ENCODE data around the gene LIMS2. TPM values are rescaled to one million over a fixed set of nuclear protein-coding genes. Genes with fewer than 3 reads are reported as not detected.
A peak's percentile ranks its signal among the peaks of the same experiment; 100 is the strongest.

LIMS2 gene
- total and polyA plus RNA-seq, 2 experiments from 2014 or later: 1.6 to 3.5 TPM

DNA sequence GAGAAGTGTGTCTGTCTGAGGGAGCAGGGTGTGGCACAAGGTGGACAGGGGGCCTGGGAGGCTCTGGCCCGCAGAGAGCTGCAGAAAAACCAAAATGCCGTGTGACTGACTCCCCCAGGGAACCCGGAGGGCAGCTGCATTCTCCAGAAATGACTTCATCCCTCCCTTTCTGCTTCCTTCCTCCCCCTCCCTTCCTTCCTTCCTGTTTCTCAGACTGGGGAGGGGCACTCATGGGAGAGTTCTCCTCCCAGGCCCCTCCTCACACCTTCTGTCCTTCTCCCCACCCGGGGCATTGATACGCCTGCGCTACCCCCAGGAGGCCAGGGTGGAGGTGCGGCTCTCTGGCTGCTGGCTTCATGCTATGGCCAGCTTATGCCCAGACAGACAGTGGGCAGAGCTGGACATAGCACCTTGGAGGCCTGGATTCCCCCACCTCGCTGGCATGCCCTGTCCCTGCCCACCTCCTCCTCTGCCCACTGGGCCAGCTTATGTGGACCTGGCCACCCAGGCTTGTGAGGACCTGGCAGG is 37.5 kb downstream of the LIMS2 start:
- Mint-ChIP-seq H3K4me3 (peak overlapping the region; percentile 54; the same call in 2 of the 3 replicates), H3K27me3 (ENCODE audit: insufficient read depth, low read depth, poor library complexity) (peaks cover 3% of the 10 kb centered on the region), H3K4me1 (peaks cover 7% of the 10 kb centered on the region; the same call in 1 of the 3 replicates), H3K36me3 (ENCODE audit: low read depth) (no peaks in the 10 kb centered on the region), H3K9me3 (no peaks in the 10 kb centered on the region), H3K27ac (no peak overlapping the region)
- H3K27ac ChIP-seq (ENCODE audit: low read depth): peak overlapping the region; percentile 55; the same call in 1 of the 2 replicates
- H3K79me2 ChIP-seq (replicated peaks; ENCODE audit: insufficient read depth): no peaks in the 10 kb centered on the region
- peak overlapping the region; percentile 55; the same call in 1 of the 2 replicates for H3K4me2 ChIP-seq
- no peaks in the 10 kb centered on the region for H3K36me3 ChIP-seq (ENCODE audit: insufficient read depth)
- H2AFZ ChIP-seq: peak overlapping the region; percentile 89; the same call in 1 of the 2 replicates
- H3F3A ChIP-seq (replicated peaks; ENCODE audit: low read depth): no peaks in the 10 kb centered on the region
- DNase-seq (ENCODE audit: low spot score) (peak; percentile 82), ATAC-seq (peak; percentile 34)
- TF ChIP-seq EZH2 (IDR thresholded peaks at IDR 0.05; ENCODE audit: low read depth, unreplicated experiment) (no peak), EZH2phosphoT487 (IDR thresholded peaks at IDR 0.05; ENCODE audit: unreplicated experiment) (no peak), CREB1 (CRISPR knock-in tag; IDR thresholded peaks at IDR 0.05; ENCODE audit: low read depth) (no peak)
- TF ChIP-seq, protein P1, sequence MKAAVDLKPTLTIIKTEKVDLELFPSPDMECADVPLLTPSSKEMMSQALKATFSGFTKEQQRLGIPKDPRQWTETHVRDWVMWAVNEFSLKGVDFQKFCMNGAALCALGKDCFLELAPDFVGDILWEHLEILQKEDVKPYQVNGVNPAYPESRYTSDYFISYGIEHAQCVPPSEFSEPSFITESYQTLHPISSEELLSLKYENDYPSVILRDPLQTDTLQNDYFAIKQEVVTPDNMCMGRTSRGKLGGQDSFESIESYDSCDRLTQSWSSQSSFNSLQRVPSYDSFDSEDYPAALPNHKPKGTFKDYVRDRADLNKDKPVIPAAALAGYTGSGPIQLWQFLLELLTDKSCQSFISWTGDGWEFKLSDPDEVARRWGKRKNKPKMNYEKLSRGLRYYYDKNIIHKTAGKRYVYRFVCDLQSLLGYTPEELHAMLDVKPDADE (IDR thresholded peaks at IDR 0.05): no peak
- TF ChIP-seq, protein P2, sequence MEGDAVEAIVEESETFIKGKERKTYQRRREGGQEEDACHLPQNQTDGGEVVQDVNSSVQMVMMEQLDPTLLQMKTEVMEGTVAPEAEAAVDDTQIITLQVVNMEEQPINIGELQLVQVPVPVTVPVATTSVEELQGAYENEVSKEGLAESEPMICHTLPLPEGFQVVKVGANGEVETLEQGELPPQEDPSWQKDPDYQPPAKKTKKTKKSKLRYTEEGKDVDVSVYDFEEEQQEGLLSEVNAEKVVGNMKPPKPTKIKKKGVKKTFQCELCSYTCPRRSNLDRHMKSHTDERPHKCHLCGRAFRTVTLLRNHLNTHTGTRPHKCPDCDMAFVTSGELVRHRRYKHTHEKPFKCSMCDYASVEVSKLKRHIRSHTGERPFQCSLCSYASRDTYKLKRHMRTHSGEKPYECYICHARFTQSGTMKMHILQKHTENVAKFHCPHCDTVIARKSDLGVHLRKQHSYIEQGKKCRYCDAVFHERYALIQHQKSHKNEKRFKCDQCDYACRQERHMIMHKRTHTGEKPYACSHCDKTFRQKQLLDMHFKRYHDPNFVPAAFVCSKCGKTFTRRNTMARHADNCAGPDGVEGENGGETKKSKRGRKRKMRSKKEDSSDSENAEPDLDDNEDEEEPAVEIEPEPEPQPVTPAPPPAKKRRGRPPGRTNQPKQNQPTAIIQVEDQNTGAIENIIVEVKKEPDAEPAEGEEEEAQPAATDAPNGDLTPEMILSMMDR (conservative IDR thresholded peaks at IDR 0.05; ENCODE audit: low read depth in 2 of 2): no peak
- TF ChIP-seq, protein P3, sequence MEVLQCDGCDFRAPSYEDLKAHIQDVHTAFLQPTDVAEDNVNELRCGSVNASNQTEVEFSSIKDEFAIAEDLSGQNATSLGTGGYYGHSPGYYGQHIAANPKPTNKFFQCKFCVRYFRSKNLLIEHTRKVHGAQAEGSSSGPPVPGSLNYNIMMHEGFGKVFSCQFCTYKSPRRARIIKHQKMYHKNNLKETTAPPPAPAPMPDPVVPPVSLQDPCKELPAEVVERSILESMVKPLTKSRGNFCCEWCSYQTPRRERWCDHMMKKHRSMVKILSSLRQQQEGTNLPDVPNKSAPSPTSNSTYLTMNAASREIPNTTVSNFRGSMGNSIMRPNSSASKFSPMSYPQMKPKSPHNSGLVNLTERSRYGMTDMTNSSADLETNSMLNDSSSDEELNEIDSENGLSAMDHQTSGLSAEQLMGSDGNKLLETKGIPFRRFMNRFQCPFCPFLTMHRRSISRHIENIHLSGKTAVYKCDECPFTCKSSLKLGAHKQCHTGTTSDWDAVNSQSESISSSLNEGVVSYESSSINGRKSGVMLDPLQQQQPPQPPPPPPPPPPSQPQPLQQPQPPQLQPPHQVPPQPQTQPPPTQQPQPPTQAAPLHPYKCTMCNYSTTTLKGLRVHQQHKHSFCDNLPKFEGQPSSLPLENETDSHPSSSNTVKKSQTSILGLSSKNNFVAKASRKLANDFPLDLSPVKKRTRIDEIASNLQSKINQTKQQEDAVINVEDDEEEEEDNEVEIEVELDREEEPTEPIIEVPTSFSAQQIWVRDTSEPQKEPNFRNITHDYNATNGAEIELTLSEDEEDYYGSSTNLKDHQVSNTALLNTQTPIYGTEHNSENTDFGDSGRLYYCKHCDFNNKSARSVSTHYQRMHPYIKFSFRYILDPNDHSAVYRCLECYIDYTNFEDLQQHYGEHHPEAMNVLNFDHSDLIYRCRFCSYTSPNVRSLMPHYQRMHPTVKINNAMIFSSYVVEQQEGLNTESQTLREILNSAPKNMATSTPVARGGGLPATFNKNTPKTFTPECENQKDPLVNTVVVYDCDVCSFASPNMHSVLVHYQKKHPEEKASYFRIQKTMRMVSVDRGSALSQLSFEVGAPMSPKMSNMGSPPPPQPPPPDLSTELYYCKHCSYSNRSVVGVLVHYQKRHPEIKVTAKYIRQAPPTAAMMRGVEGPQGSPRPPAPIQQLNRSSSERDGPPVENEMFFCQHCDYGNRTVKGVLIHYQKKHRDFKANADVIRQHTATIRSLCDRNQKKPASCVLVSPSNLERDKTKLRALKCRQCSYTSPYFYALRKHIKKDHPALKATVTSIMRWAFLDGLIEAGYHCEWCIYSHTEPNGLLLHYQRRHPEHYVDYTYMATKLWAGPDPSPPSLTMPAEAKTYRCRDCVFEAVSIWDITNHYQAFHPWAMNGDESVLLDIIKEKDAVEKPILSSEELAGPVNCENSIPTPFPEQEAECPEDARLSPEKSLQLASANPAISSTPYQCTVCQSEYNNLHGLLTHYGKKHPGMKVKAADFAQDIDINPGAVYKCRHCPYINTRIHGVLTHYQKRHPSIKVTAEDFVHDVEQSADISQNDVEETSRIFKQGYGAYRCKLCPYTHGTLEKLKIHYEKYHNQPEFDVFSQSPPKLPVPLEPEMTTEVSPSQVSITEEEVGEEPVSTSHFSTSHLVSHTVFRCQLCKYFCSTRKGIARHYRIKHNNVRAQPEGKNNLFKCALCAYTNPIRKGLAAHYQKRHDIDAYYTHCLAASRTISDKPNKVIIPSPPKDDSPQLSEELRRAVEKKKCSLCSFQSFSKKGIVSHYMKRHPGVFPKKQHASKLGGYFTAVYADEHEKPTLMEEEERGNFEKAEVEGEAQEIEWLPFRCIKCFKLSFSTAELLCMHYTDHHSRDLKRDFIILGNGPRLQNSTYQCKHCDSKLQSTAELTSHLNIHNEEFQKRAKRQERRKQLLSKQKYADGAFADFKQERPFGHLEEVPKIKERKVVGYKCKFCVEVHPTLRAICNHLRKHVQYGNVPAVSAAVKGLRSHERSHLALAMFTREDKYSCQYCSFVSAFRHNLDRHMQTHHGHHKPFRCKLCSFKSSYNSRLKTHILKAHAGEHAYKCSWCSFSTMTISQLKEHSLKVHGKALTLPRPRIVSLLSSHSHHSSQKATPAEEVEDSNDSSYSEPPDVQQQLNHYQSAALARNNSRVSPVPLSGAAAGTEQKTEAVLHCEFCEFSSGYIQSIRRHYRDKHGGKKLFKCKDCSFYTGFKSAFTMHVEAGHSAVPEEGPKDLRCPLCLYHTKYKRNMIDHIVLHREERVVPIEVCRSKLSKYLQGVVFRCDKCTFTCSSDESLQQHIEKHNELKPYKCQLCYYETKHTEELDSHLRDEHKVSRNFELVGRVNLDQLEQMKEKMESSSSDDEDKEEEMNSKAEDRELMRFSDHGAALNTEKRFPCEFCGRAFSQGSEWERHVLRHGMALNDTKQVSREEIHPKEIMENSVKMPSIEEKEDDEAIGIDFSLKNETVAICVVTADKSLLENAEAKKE (CRISPR knock-in tag; IDR thresholded peaks at IDR 0.05): no peak
- peaks cover 10% of the 10 kb centered on the region; the same call in 1 of the 2 replicates for H3K4me1 ChIP-seq (ENCODE audit: insufficient read depth)
- H3K4me3 ChIP-seq: no peak overlapping the region
- H3K9me2 ChIP-seq (ENCODE audit: insufficient read depth): no peaks in the 10 kb centered on the region
- H4K20me1 ChIP-seq (replicated peaks; ENCODE audit: insufficient read depth): no peaks in the 10 kb centered on the region
- H3K27me3 ChIP-seq (ENCODE audit: insufficient read depth): no peaks in the 10 kb centered on the region
